K562 (cell line): ENCODE data around the gene ARHGEF12. TPM values are rescaled to one million over a fixed set of nuclear protein-coding genes. Genes with fewer than 3 reads are reported as not detected.

Experiments
- AFF1 ChIP-seq, 2 experiments: fragments of 450-650 bp; IDR thresholded peaks; 2 replicates each; pipeline ENCODE4 v1.6.1; 2018; ENCODE audit warnings: mild to moderate bottlenecking in 2 of 2, low read depth in 1 of 2; ENCODE audit not compliant: partially characterized antibody in 2 of 2
- DPF2 ChIP-seq: fragments of 450-650 bp; IDR thresholded peaks from 2 replicates; pipeline ENCODE4 v1.6.1; 2016
- GABPA ChIP-seq: fragments of 200-800 bp; sonication (Bioruptor generic); conservative IDR thresholded peaks from 2 replicates; pipeline ENCODE4 v1.6.1; 2016; ENCODE audit warnings: low read depth, missing genetic modification characterization, missing compliant biosample characterization
- GATAD2A ChIP-seq: fragments of 450-650 bp; IDR thresholded peaks from 2 replicates; pipeline ENCODE4 v1.6.1; 2017
- ILF3 ChIP-seq: fragments of 450-650 bp; IDR thresholded peaks from 2 replicates; pipeline ENCODE4 v1.6.1; 2018; ENCODE audit warnings: antibody characterized with exemption, mild to moderate bottlenecking, moderate library complexity, borderline replicate concordance
- NCOA2 ChIP-seq, 2 experiments: fragments of 450-650 bp; IDR thresholded peaks; 2 replicates each; pipeline ENCODE4 v1.6.1; 2018; ENCODE audit warnings: mild to moderate bottlenecking in 2 of 2, moderate library complexity in 1 of 2; ENCODE audit not compliant: partially characterized antibody in 2 of 2
- SNAPC5 ChIP-seq: fragments of 250-450 bp; sonication (Bioruptor Pico); IDR thresholded peaks from 2 replicates; pipeline ENCODE4 v1.8.0; 2021; ENCODE audit warnings: moderate library complexity, mild to moderate bottlenecking, inconsistent platforms
- TSC22D4 ChIP-seq: fragments of 450-650 bp; IDR thresholded peaks from 2 replicates; pipeline ENCODE4 v1.6.1; 2016; ENCODE audit warnings: missing genetic modification characterization, missing biosample characterization, control low read depth
- ZNF551 ChIP-seq: fragments of 250-450 bp; sonication (Bioruptor Pico); IDR thresholded peaks from 2 replicates; pipeline ENCODE4 v1.5.0; 2021; ENCODE audit warnings: mild to moderate bottlenecking, moderate library complexity
- ZNF780A ChIP-seq: fragments of 250-450 bp; sonication (Bioruptor Pico); IDR thresholded peaks from 2 replicates; pipeline ENCODE4 v1.5.0; 2021; ENCODE audit warnings: mild to moderate bottlenecking
- polyA plus RNA-seq, 8 experiments: library from polyadenylated mRNA; depleted of rRNA in 4 of 8; stranded (reverse) in 5 of 8; unstranded in 3 of 8; fragments of >200 nt; fragmentation: Nextera tagmentation in 2 of 8; fragmentation: Illumina TruSeq in 1 of 8; extraction: Ambion mirVana in 2 of 8; extraction: Trizol in 1 of 8; gene quantifications; 2 replicates each; pipeline versions ENCODE4 v1.2.1 to v1.2.3, GENCODE V29; 2011 to 2014; ENCODE audit warnings: inconsistent platforms in 1 of 8, missing spikeins in 1 of 8
- total RNA-seq, 7 experiments: library from RNA; depleted of rRNA in 6 of 7; stranded (reverse); fragments of >200 nt in 6 of 7; fragmentation: Illumina TruSeq in 2 of 7; extraction: Trizol in 2 of 7; gene quantifications; 2 replicates each; pipeline versions ENCODE4 v1.2.1 to v1.2.3, GENCODE V29; 2011 to 2021; ENCODE audit warnings: low replicate concordance in 1 of 7

Gene ARHGEF12
- total and polyA plus RNA-seq, 9 of the 15 experiments (the other 6 are each of a cell fraction or from before 2014, with no cell fraction given): 3.5 to 51.7 (median 29.5) TPM

GRCh38 chr11:120298461-120298860, 37.8 kb upstream of the ARHGEF12 start (continued):
- no peak for TF ChIP-seq AFF1 (IDR thresholded peaks at IDR 0.05; ENCODE audit: low read depth in 1 of 2, partially characterized antibody in 2 of 2)
- no peak for TF ChIP-seq NCOA2 (IDR thresholded peaks at IDR 0.05; ENCODE audit: partially characterized antibody in 2 of 2)
- TF ChIP-seq ZNF551 (CRISPR knock-in tag): no peak
- TF ChIP-seq GABPA (tag): no peak
- no peak for TF ChIP-seq ZNF780A (CRISPR knock-in tag)
- TF ChIP-seq SNAPC5 (CRISPR knock-in tag): no peak
- TF ChIP-seq DPF2: no peak
- TF ChIP-seq ILF3: no peak
- no peak for TF ChIP-seq TSC22D4 (tag)
- TF ChIP-seq GATAD2A: no peak
